Stimulated activated naive CD4-positive, alpha-beta T cell (primary cell): ENCODE data around the gene MTERF4.

ENCODE experiments used
- DNase-seq, 6 experiments: peaks; one replicate each; lab custom pipeline; 2025; lab: John Stamatoyannopoulos, UW

Gene MTERF4

GRCh38 chr2:241050624-241051577 lies 51.2 kb downstream of the MTERF4 start:
- DNase-seq, result no peak

GRCh38 chr2:241049739-241050623 lies 52.1 kb downstream of the MTERF4 start:
- DNase-seq, result no peak

DNA sequence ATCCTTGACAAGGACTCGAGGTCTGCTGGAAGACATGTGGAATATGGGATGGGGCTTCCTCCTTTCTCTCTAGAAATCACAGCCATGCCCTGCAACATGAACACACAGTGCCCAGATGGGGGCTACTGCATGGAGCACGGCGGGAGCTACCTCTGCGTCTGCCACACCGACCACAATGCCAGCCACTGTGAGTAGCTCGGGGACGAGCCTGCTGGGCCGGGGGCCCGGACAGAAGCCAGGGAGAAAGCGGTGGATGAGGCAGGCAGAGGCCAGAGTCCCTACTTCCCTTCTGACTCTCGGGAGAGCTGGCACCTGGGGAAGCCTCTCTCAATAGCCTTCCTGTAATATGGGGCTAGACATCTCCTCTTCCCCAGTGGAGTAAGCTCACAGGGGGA lies 53.1 kb downstream of the MTERF4 start:
- DNase-seq, result no peak

- no peak for DNase-seq
These were observed 53.7 kb downstream of the MTERF4 start for GRCh38 chr2:241048149-241048948.

DNA sequence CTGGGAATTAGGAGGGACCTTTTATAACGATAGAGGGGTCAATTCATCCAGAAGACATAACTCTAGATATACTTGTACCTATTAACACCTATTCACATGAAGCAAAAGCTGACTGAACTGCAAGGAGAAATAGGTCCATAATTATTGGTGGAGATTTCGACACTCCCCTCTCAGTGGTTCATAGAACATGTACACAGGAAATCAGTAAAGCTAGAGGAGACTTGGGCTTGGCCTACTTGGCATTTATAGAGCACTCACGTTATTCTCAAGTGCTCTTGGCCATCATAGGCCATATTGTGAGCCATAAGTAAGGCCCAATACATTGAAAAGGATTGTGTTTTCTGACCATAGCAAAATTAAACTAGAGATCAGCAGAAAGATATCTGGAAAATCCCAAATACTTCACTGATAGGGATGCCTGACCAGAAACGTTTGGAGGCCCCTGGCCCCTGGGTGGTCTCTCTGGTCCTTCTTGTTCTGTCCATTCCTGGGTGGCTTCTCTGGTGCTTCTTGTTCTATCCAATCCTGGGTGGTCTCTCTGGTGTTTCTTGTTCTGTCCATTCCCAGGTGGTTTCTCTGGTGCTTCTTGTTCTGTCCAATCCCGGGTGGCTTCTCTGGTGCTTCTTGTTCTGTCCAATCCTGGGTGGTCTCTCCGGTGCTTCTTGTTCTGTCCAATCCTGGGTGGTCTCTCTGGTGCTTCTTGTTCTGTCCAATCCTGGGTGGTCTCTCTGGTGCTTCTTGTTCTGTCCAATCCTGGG lies 54.7 kb downstream of the MTERF4 start:
- DNase-seq, result no peak
